ENCODE measurements around the gene TRERF1.
"Not testable (repeated sequence)": the region's sequence is repeated elsewhere in the genome, so short reads cannot be mapped to it uniquely, and the experiment has no call there.

Gene TRERF1

GRCh38 chr6:42332916-42333315 is 118.8 kb downstream of the TRERF1 start:
- DNase-seq, result no peak

- no peak for DNase-seq
Measured at GRCh38 chr6:42331019-42331418, 120.7 kb downstream of the TRERF1 start.

GRCh38 chr6:42326248-42326647 is 125.5 kb downstream of the TRERF1 start:
- no peak for DNase-seq

GRCh38 chr6:42324656-42325324 is 126.9 kb downstream of the TRERF1 start:
- not testable (repeated sequence) for DNase-seq

- no peak for DNase-seq
Measured at GRCh38 chr6:42322676-42323075, 129.1 kb downstream of the TRERF1 start.

- no peak for DNase-seq
Measured at GRCh38 chr6:42321976-42322375, 129.8 kb downstream of the TRERF1 start.

GRCh38 chr6:42320762-42321161 is 131.0 kb downstream of the TRERF1 start:
- DNase-seq, result no peak

GRCh38 chr6:42318480-42318879 is 133.2 kb downstream of the TRERF1 start:
- no peak for DNase-seq

- DNase-seq, result no peak
Measured at GRCh38 chr6:42316981-42317380, 134.7 kb downstream of the TRERF1 start.

- no peak for DNase-seq
Measured at GRCh38 chr6:42315991-42316970, 135.4 kb downstream of the TRERF1 start.

- no peak for DNase-seq
Measured at GRCh38 chr6:42315259-42315990, 136.3 kb downstream of the TRERF1 start.

- DNase-seq, result no peak
Measured at GRCh38 chr6:42314571-42315258, 137.0 kb downstream of the TRERF1 start.

- no peak for DNase-seq
Measured at GRCh38 chr6:42313941-42314570, 137.7 kb downstream of the TRERF1 start.

- DNase-seq, result no peak
Measured at GRCh38 chr6:42313038-42313437, 138.7 kb downstream of the TRERF1 start.

GRCh38 chr6:42307141-42307470 is 144.6 kb downstream of the TRERF1 start:
- no peak for DNase-seq

GRCh38 chr6:42306439-42307140 is 145.1 kb downstream of the TRERF1 start:
- DNase-seq, result no peak

GRCh38 chr6:42304053-42304712 is 147.5 kb downstream of the TRERF1 start:
- no peak for DNase-seq

GRCh38 chr6:42302411-42302810 is 149.3 kb downstream of the TRERF1 start:
- DNase-seq, result no peak

GRCh38 chr6:42301986-42302385 is 149.7 kb downstream of the TRERF1 start:
- no peak for DNase-seq

- no peak for DNase-seq
Measured at GRCh38 chr6:42300701-42301100, 151.0 kb downstream of the TRERF1 start.

GRCh38 chr6:42300185-42300584 is 151.5 kb downstream of the TRERF1 start:
- no peak for DNase-seq

Measured in CD4-positive, alpha-beta T cell treated with Interleukin-21 for 1 hour (primary cell).